K562 (cell line): Measurements from ENCODE around the gene CCDC87. TPM values are rescaled to one million over a fixed set of nuclear protein-coding genes. Genes with fewer than 3 reads are reported as not detected.
A peak's percentile ranks its signal among the peaks of the same experiment; 100 is the strongest.

Experiments
- ARID3A ChIP-seq: IDR thresholded peaks from 2 replicates; pipeline ENCODE4 v1.6.1; 2012; ENCODE audit warnings: low read depth, low read length, improper control_type of control experiment, borderline replicate concordance
- ATF1 ChIP-seq, 2 experiments: fragments of 450-650 bp in 1 of 2; IDR thresholded peaks; 2 replicates each; pipeline ENCODE4 v1.6.1; 2016; ENCODE audit warnings: missing compliant biosample characterization in 1 of 2, missing genetic modification characterization in 1 of 2
- BHLHE40 ChIP-seq: IDR thresholded peaks from 2 replicates; pipeline ENCODE4 v1.6.1; 2011; ENCODE audit warnings: low read length, improper control_type of control experiment
- ELF1 ChIP-seq: fragments of 200-800 bp; sonication (Bioruptor generic); IDR thresholded peaks from 2 replicates; pipeline ENCODE4 v1.6.1; 2016; ENCODE audit warnings: missing genetic modification characterization, missing compliant biosample characterization
- ELF4 ChIP-seq: fragments of 450-650 bp; formaldehyde crosslinking; IDR thresholded peaks from 2 replicates; pipeline ENCODE4 v1.4.0; 2022; ENCODE audit warnings: missing genetic modification characterization
- GTF2A2 ChIP-seq: IDR thresholded peaks from 2 replicates; pipeline ENCODE4 v1.6.1; 2016; ENCODE audit warnings: mild to moderate bottlenecking, missing genetic modification characterization, missing compliant biosample characterization
- GTF3C2 ChIP-seq: IDR thresholded peaks from 3 replicates; pipeline ENCODE4 v1.6.1; 2011; ENCODE audit warnings: borderline replicate concordance, mild to moderate bottlenecking, moderate library complexity; ENCODE audit not compliant: insufficient read length; ENCODE audit errors: extremely low read depth
- HDAC3 ChIP-seq: fragments of 450-650 bp; IDR thresholded peaks from 2 replicates; pipeline ENCODE4 v1.6.1; 2018; ENCODE audit warnings: borderline replicate concordance, mild to moderate bottlenecking, moderate library complexity; ENCODE audit not compliant: partially characterized antibody
- ILK ChIP-seq: fragments of 450-650 bp; IDR thresholded peaks from 2 replicates; pipeline ENCODE4 v1.6.1; 2016; ENCODE audit warnings: missing genetic modification characterization, low read depth, mild to moderate bottlenecking, missing compliant biosample characterization, moderate library complexity, borderline replicate concordance
- KAT8 ChIP-seq: fragments of 450-650 bp; IDR thresholded peaks from 2 replicates; pipeline ENCODE4 v1.6.1; 2016; ENCODE audit warnings: low read depth, mild to moderate bottlenecking
- MAFK ChIP-seq: IDR thresholded peaks from 2 replicates; pipeline ENCODE4 v1.6.1; 2011; ENCODE audit warnings: low read length, improper control_type of control experiment
- NFYB ChIP-seq: IDR thresholded peaks from 2 replicates; pipeline ENCODE4 v1.6.1; 2011; ENCODE audit warnings: mild to moderate bottlenecking, moderate library complexity; ENCODE audit not compliant: insufficient read length; ENCODE audit errors: extremely low read depth
- NR4A1 ChIP-seq, 2 experiments: fragments of 250-450 bp in 1 of 2; fragments of 450-650 bp in 1 of 2; sonication (Bioruptor Pico) in 1 of 2; IDR thresholded peaks; 2 replicates each; pipeline versions ENCODE4 v1.4.0 to v1.6.1; 2016 to 2020; ENCODE audit warnings: mild to moderate bottlenecking in 2 of 2, missing compliant biosample characterization in 1 of 2, missing genetic modification characterization in 1 of 2, moderate library complexity in 1 of 2
- PHB2 ChIP-seq: fragments of 450-650 bp; IDR thresholded peaks from 2 replicates; pipeline ENCODE4 v1.6.1; 2017; ENCODE audit warnings: low read depth
- POLR2AphosphoS5 ChIP-seq: IDR thresholded peaks from 2 replicates; pipeline ENCODE4 v1.6.1; 2011; ENCODE audit warnings: mild to moderate bottlenecking, low read depth, low read length, moderate library complexity; ENCODE audit not compliant: control insufficient read depth, insufficient read depth
- POLR2H ChIP-seq: IDR thresholded peaks from 2 replicates; pipeline ENCODE4 v1.6.1; 2016; ENCODE audit warnings: missing genetic modification characterization, low read depth, mild to moderate bottlenecking, control low read depth, missing compliant biosample characterization, moderate library complexity
- POLR3G ChIP-seq: IDR thresholded peaks from 2 replicates; pipeline ENCODE4 v1.6.1; 2011; ENCODE audit not compliant: insufficient read length, insufficient replicate concordance; ENCODE audit errors: extremely low read depth
- RBM39 ChIP-seq: fragments of 200-400 bp; formaldehyde crosslinking; optimal IDR thresholded peaks from 2 replicates; pipeline ENCODE3; 2018; ENCODE audit warnings: low read depth, low read length
- TAF1 ChIP-seq: IDR thresholded peaks from 2 replicates; pipeline ENCODE4 v1.6.1; 2011; ENCODE audit warnings: mild to moderate bottlenecking, low read length, moderate library complexity; ENCODE audit not compliant: insufficient read depth, control insufficient read depth, severe bottlenecking; ENCODE audit errors: extremely low read depth
- TBP ChIP-seq: optimal IDR thresholded peaks from 2 replicates; pipeline ENCODE3; 2011; ENCODE audit warnings: low read depth, low read length, improper control_type of control experiment
- ZKSCAN1 ChIP-seq: fragments of 150-350 bp; IDR thresholded peaks from 2 replicates; pipeline ENCODE4 v1.6.1; 2016; ENCODE audit warnings: low read depth, low read length
- ZNF175 ChIP-seq: fragments of 200-800 bp; sonication (Bioruptor generic); IDR thresholded peaks from 2 replicates; pipeline ENCODE4 v1.6.1; 2016; ENCODE audit warnings: low read depth, mild to moderate bottlenecking, missing genetic modification characterization, missing compliant biosample characterization
- ZNF561 ChIP-seq: fragments of 450-650 bp; formaldehyde crosslinking; conservative IDR thresholded peaks from 2 replicates; pipeline ENCODE4 v1.4.0; 2020; ENCODE audit warnings: mild to moderate bottlenecking, moderate library complexity
- polyA plus RNA-seq, 8 experiments: library from polyadenylated mRNA; depleted of rRNA in 4 of 8; stranded (reverse) in 5 of 8; unstranded in 3 of 8; fragments of >200 nt; fragmentation: Nextera tagmentation in 2 of 8; fragmentation: Illumina TruSeq in 1 of 8; extraction: Ambion mirVana in 2 of 8; extraction: Trizol in 1 of 8; gene quantifications; 2 replicates each; pipeline versions ENCODE4 v1.2.1 to v1.2.3, GENCODE V29; 2011 to 2014; ENCODE audit warnings: inconsistent platforms in 1 of 8, missing spikeins in 1 of 8
- total RNA-seq, 7 experiments: library from RNA; depleted of rRNA in 6 of 7; stranded (reverse); fragments of >200 nt in 6 of 7; fragmentation: Illumina TruSeq in 2 of 7; extraction: Trizol in 2 of 7; gene quantifications; 2 replicates each; pipeline versions ENCODE4 v1.2.1 to v1.2.3, GENCODE V29; 2011 to 2021; ENCODE audit warnings: low replicate concordance in 1 of 7

CCDC87 gene
- total and polyA plus RNA-seq, 9 of the 15 experiments (the other 6 are each of a cell fraction or from before 2014, with no cell fraction given) = 0.03 to 0.44 (median 0.15) TPM; not detected in 1

- no peak; the same call in 1 of the 2 replicates for TF ChIP-seq MAFK
- TF ChIP-seq ZNF561 (CRISPR knock-in tag) = no peak
- TF ChIP-seq KAT8 = peak; percentile 82; the same call in 1 of the 2 replicates
- TF ChIP-seq ELF1 = 0 out of 2 replicates have a peak, but pooled peaks have one; percentile 8
- peak; percentile 23; the same call in 1 of the 2 replicates for TF ChIP-seq ZNF175 (CRISPR knock-in tag)
- TF ChIP-seq ILK = no peak
- no peak for TF ChIP-seq GTF3C2
- peak; percentile 93 for TF ChIP-seq POLR2H (tag)
- peak; percentile 33 for TF ChIP-seq BHLHE40
- peak; percentile 67 for TF ChIP-seq POLR2AphosphoS5
- no peak for TF ChIP-seq HDAC3
- no peak for TF ChIP-seq ATF1 (CRISPR knock-in tag; IDR thresholded peaks at IDR 0.05)
- peak; percentile 89 for TF ChIP-seq ATF1 (tag; IDR thresholded peaks at IDR 0.05)
- peak; percentile 95 for TF ChIP-seq NFYB
- TF ChIP-seq ZKSCAN1 = no peak
- no peak for TF ChIP-seq ARID3A
- TF ChIP-seq GTF2A2 (tag) = no peak
- 0 out of 2 replicates have a peak, but pooled peaks have one; percentile 48 for TF ChIP-seq ELF4 (CRISPR knock-in tag)
- TF ChIP-seq PHB2 = no peak
- TF ChIP-seq TAF1 = peak; percentile 89
- TF ChIP-seq TBP = peak; percentile 90
- TF ChIP-seq NR4A1 (CRISPR knock-in tag; IDR thresholded peaks at IDR 0.05) = peak; percentile 61; the same call in 1 of the 2 replicates
- peak; percentile 62 for TF ChIP-seq NR4A1 (tag; IDR thresholded peaks at IDR 0.05)
- TF ChIP-seq POLR3G = no peak
- peak; percentile 53 for TF ChIP-seq RBM39
These were observed 45.6 kb upstream of the CCDC87 start, which contains the start of gene RBM4 (continued) for GRCh38 chr11:66638177-66639065.
